GM06990 (cell line): ENCODE measurements around the gene LCE3A.
"Not testable (repeated sequence)": the region's sequence is repeated elsewhere in the genome, so short reads cannot be mapped to it uniquely, and the experiment has no call there.

Experiments
- DNase-seq: peaks from one replicate; pipeline ENCODE4 v3.0.0-alpha.2; 2011; ENCODE audit not compliant: insufficient read length; ENCODE audit errors: extremely low read depth
- H3K27me3 ChIP-seq: replicated peaks from 2 replicates; pipeline ENCODE4 v1.6.0; 2011; ENCODE audit warnings: low read length; ENCODE audit not compliant: control insufficient read depth, insufficient read depth
- H3K36me3 ChIP-seq: 2 replicates; pipeline ENCODE4 v1.5.1; 2011; ENCODE audit warnings: low read length; ENCODE audit not compliant: control insufficient read depth, insufficient read depth
- H3K4me3 ChIP-seq: replicated peaks from 2 replicates; pipeline ENCODE4 v1.5.1; 2011; ENCODE audit warnings: low read depth, mild to moderate bottlenecking, control low read depth, low read length
- CTCF ChIP-seq: IDR thresholded peaks from 2 replicates; pipeline ENCODE4 v1.5.1; 2011; ENCODE audit warnings: low read length, control low read depth, mild to moderate bottlenecking, inconsistent platforms; ENCODE audit not compliant: insufficient read depth, poor library complexity, severe bottlenecking

LCE3A gene

GRCh38 chr1:152596986-152597385, 25.9 kb downstream of the LCE3A start:
- H3K27me3 ChIP-seq, result no peaks in the 10 kb centered on the region
- H3K4me3 ChIP-seq, result no peak overlapping the region
- DNase-seq, result no peak
- H3K36me3 ChIP-seq, result no peaks in the 10 kb centered on the region
- no peak for TF ChIP-seq CTCF

- H3K4me3 ChIP-seq, result no peak overlapping the region
- no peak for TF ChIP-seq CTCF
- H3K27me3 ChIP-seq, result no peaks in the 10 kb centered on the region
- DNase-seq, result no peak
- H3K36me3 ChIP-seq, result no peaks in the 10 kb centered on the region
Observed at GRCh38 chr1:152585586-152585985, 37.3 kb downstream of the LCE3A start.

- Histone ChIP-seq H3K27me3 (no peaks in the 10 kb centered on the region), H3K36me3 (no peaks in the 10 kb centered on the region), H3K4me3 (no peak overlapping the region)
- DNase-seq, result no peak
- TF ChIP-seq CTCF, result no peak
Observed at GRCh38 chr1:152582647-152583046, 40.3 kb downstream of the LCE3A start.

GRCh38 chr1:152580433-152580832, 42.5 kb downstream of the LCE3A start, which contains the start of gene LCE3D:
Gene LCE3D, minus strand, starts transcription at chr1:152580516. Its CDS starts 580 bp downstream, at chr1:152579936.
- no peaks in the 10 kb centered on the region for H3K36me3 ChIP-seq
- no peak for TF ChIP-seq CTCF
- no peak for DNase-seq
- no peaks in the 10 kb centered on the region for H3K27me3 ChIP-seq
- no peak within 1 kb of the TSS for H3K4me3 ChIP-seq

GRCh38 chr1:152579526-152579925, 43.4 kb downstream of the LCE3A start:
- not testable (repeated sequence) for H3K27me3 ChIP-seq, DNase-seq, H3K4me3 ChIP-seq, H3K36me3 ChIP-seq

- Histone ChIP-seq H3K36me3 (no peaks in the 10 kb centered on the region), H3K4me3 (no peak overlapping the region), H3K27me3 (no peaks in the 10 kb centered on the region)
- no peak for TF ChIP-seq CTCF
- peak; percentile 32 for DNase-seq
Observed at GRCh38 chr1:152577168-152577567, 45.7 kb downstream of the LCE3A start.
